H9 (cell line): ENCODE results near the gene SPTBN1. TPM values are rescaled to one million over a fixed set of nuclear protein-coding genes. Genes with fewer than 3 reads are reported as not detected.

Source experiments
- DNase-seq: peaks from one replicate; pipeline ENCODE4 v3.0.0-alpha.2; 2017
- H2AFZ ChIP-seq: one replicate; pipeline ENCODE4 v1.6.1; 2013; ENCODE audit warnings: mild to moderate bottlenecking, low read length, control low read depth, moderate library complexity
- H2AK5ac ChIP-seq: 2 replicates; pipeline ENCODE4 v1.6.1; 2013; ENCODE audit warnings: low read length, control low read depth, mixed read lengths; ENCODE audit not compliant: insufficient read length
- H2BK120ac ChIP-seq: one replicate; pipeline ENCODE4 v1.6.1; 2013; ENCODE audit warnings: low read depth, mild to moderate bottlenecking, low read length, control low read depth, inconsistent platforms; ENCODE audit not compliant: poor library complexity, severe bottlenecking
- H2BK12ac ChIP-seq: 2 replicates; pipeline ENCODE4 v1.6.1; 2013; ENCODE audit warnings: low read length, control low read depth, mixed read lengths, low read depth; ENCODE audit not compliant: insufficient read length
- H2BK15ac ChIP-seq: 2 replicates; pipeline ENCODE4 v1.6.1; 2013; ENCODE audit warnings: low read depth, low read length, control low read depth
- H2BK20ac ChIP-seq: one replicate; pipeline ENCODE4 v1.6.1; 2013; ENCODE audit warnings: low read depth, mild to moderate bottlenecking, low read length, control low read depth, inconsistent platforms; ENCODE audit not compliant: poor library complexity, severe bottlenecking
- H2BK5ac ChIP-seq: 2 replicates; pipeline ENCODE4 v1.6.1; 2013; ENCODE audit warnings: low read length, control low read depth, mixed read lengths; ENCODE audit not compliant: insufficient read length
- H3K14ac ChIP-seq: 2 replicates; pipeline ENCODE4 v1.6.1; 2013; ENCODE audit warnings: low read length, control low read depth; ENCODE audit not compliant: insufficient read depth
- H3K18ac ChIP-seq: 2 replicates; pipeline ENCODE4 v1.6.1; 2013; ENCODE audit warnings: low read depth, mild to moderate bottlenecking, mixed read lengths, low read length, control low read depth; ENCODE audit not compliant: insufficient read length
- H3K23ac ChIP-seq: 2 replicates; pipeline ENCODE4 v1.6.1; 2013; ENCODE audit warnings: low read length, control low read depth, mixed read lengths, low read depth; ENCODE audit not compliant: insufficient read length
- H3K23me2 ChIP-seq: 2 replicates; pipeline ENCODE4 v1.6.1; 2013; ENCODE audit warnings: low read depth, mild to moderate bottlenecking, mixed read lengths, low read length, control low read depth; ENCODE audit not compliant: insufficient read length, poor library complexity, severe bottlenecking
- H3K27ac ChIP-seq: 2 replicates; pipeline ENCODE4 v1.5.1; 2013; ENCODE audit warnings: low read length, control low read depth, mixed read lengths, low read depth; ENCODE audit not compliant: insufficient read length
- H3K27me3 ChIP-seq: 2 replicates; pipeline ENCODE4 v1.6.1; 2013; ENCODE audit warnings: low read length, control low read depth, inconsistent platforms; ENCODE audit not compliant: insufficient read depth
- H3K4ac ChIP-seq: 2 replicates; pipeline ENCODE4 v1.6.1; 2013; ENCODE audit warnings: low read depth, mild to moderate bottlenecking, control low read depth, inconsistent platforms, low read length, moderate library complexity
- H3K4me1 ChIP-seq: 2 replicates; pipeline ENCODE4 v1.6.1; 2013; ENCODE audit warnings: low read length, control low read depth, inconsistent platforms; ENCODE audit not compliant: insufficient read depth
- H3K4me2 ChIP-seq: 2 replicates; pipeline ENCODE4 v1.6.1; 2013; ENCODE audit warnings: low read length, control low read depth, mixed read lengths; ENCODE audit not compliant: insufficient read length, insufficient read depth
- H3K56ac ChIP-seq: 2 replicates; pipeline ENCODE4 v1.6.1; 2013; ENCODE audit warnings: low read depth, mild to moderate bottlenecking, mixed read lengths, low read length, control low read depth; ENCODE audit not compliant: insufficient read length
- H3K79me1 ChIP-seq: 2 replicates; pipeline ENCODE4 v1.6.1; 2013; ENCODE audit warnings: low read depth, mild to moderate bottlenecking, moderate library complexity, low read length, control low read depth, inconsistent platforms; ENCODE audit not compliant: insufficient read depth, poor library complexity, severe bottlenecking
- H3K79me2 ChIP-seq: 2 replicates; pipeline ENCODE4 v1.6.1; 2013; ENCODE audit warnings: low read length, control low read depth, inconsistent platforms; ENCODE audit not compliant: insufficient read depth
- H3K9ac ChIP-seq: 2 replicates; pipeline ENCODE4 v1.6.1; 2013; ENCODE audit warnings: low read length, control low read depth, mixed read lengths; ENCODE audit not compliant: insufficient read length; ENCODE audit errors: extremely low read depth
- H3K9me3 ChIP-seq: one replicate; pipeline ENCODE4 v1.6.1; 2013; ENCODE audit warnings: low read depth, low read length, inconsistent platforms; ENCODE audit not compliant: control insufficient read depth
- H3T11ph ChIP-seq: one replicate; pipeline ENCODE4 v1.6.1; 2013; ENCODE audit warnings: mild to moderate bottlenecking, low read length, control low read depth, inconsistent platforms
- H4K20me1 ChIP-seq: one replicate; pipeline ENCODE4 v1.6.1; 2013; ENCODE audit not compliant: control insufficient read depth, insufficient read length, insufficient read depth
- H4K5ac ChIP-seq: 2 replicates; pipeline ENCODE4 v1.6.1; 2013; ENCODE audit warnings: low read depth, mild to moderate bottlenecking, mixed read lengths, low read length, control low read depth; ENCODE audit not compliant: insufficient read length
- H4K8ac ChIP-seq: replicated peaks from 2 replicates; pipeline ENCODE4 v1.6.1; 2013; ENCODE audit warnings: low read length, control low read depth, mixed read lengths, low read depth; ENCODE audit not compliant: insufficient read length
- H4K91ac ChIP-seq: 2 replicates; pipeline ENCODE4 v1.6.1; 2013; ENCODE audit warnings: low read depth, mild to moderate bottlenecking, moderate library complexity, mixed read lengths, low read length, control low read depth; ENCODE audit not compliant: insufficient read length
- H3K27ac Mint-ChIP-seq, 3 experiments: 2 replicates in 2 of 3; 3 replicates in 1 of 3; pipeline ENCODE4 v1.8.0; 2020 to 2021; ENCODE audit warnings: mixed read lengths in 3 of 3, mild to moderate bottlenecking in 1 of 3, moderate library complexity in 1 of 3
- H3K27me3 Mint-ChIP-seq: 2 replicates; pipeline ENCODE4 v1.8.0; 2021; ENCODE audit warnings: low read depth, mild to moderate bottlenecking, moderate library complexity, mixed read lengths
- H3K36me3 Mint-ChIP-seq, 3 experiments: 2 replicates in 2 of 3; 3 replicates in 1 of 3; pipeline ENCODE4 v1.8.0; 2020 to 2021; ENCODE audit warnings: low read depth in 3 of 3, mixed read lengths in 3 of 3; ENCODE audit not compliant: insufficient read depth in 1 of 3
- H3K4me1 Mint-ChIP-seq, 2 experiments: 2 replicates each; pipeline ENCODE4 v1.8.0; 2020; ENCODE audit warnings: mixed read lengths in 2 of 2
- H3K4me3 Mint-ChIP-seq, 2 experiments: 2 replicates in 1 of 2; 3 replicates in 1 of 2; pipeline ENCODE4 v1.8.0; 2020 to 2021; ENCODE audit warnings: mild to moderate bottlenecking in 2 of 2, mixed read lengths in 2 of 2, moderate library complexity in 1 of 2
- H3K9me3 Mint-ChIP-seq, 2 experiments: 2 replicates in 1 of 2; 3 replicates in 1 of 2; pipeline ENCODE4 v1.8.0; 2020; ENCODE audit warnings: mild to moderate bottlenecking in 2 of 2, mixed read lengths in 2 of 2, moderate library complexity in 1 of 2
- WGBS: extraction: QIAGEN DNeasy Blood & Tissue Kit; methylation state at CpG from one replicate; pipeline ENCODE4 v1.1.7; 2013; ENCODE audit warnings: missing lambda C conversion rate, low lambda C conversion rate, mixed read lengths; ENCODE audit not compliant: insufficient read length; ENCODE audit errors: extremely low coverage; 5-methylcytosine and 5-hydroxymethylcytosine counted together
- total RNA-seq: library from RNA; stranded (reverse); gene quantifications from 2 replicates; pipeline ENCODE4 v1.2.1, GENCODE V29; 2021
- TF ChIP-seq, protein P1 (sequence below): fragments of 200-600 bp; sonication (generic); conservative IDR thresholded peaks from 3 replicates; pipeline ENCODE4 v1.8.0; 2021; ENCODE audit warnings: antibody characterized with exemption, mild to moderate bottlenecking

Gene SPTBN1
- total RNA-seq, 1 experiment from 2014 or later: 164 TPM

DNA sequence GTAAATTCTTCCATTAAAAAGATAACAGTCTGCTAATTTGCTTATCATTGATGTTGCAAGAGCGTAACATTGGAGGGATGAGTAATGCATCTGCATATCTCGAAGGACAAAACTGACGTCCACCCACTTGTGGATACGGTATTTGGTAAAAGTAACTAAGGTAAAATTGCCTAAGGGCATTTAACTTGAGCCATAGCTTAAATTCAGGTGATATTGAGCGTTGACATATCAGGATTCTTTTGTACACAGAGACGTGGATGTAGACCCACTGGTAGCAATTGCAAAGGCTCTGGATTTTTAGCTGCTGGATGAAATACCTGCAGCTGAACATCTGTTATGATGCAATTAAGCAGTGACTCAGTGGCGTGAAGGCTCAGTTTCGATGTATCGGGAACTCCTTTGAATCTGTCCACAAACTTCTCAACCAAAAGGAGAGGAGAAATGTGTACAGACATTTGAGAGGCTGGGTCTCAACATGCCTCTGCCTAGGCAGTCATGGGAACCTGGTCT is 119.3 kb downstream of the SPTBN1 start:
- no peak overlapping the region for H2BK5ac ChIP-seq
- H3K18ac ChIP-seq: no peak overlapping the region
- no peak overlapping the region for H3K56ac ChIP-seq
- no peak overlapping the region for H3K14ac ChIP-seq
- no peaks in the 10 kb centered on the region for H3K9me3 ChIP-seq
- no peak overlapping the region for H3K27ac ChIP-seq
- Mint-ChIP-seq H3K36me3 (peaks cover 4 to 24% (median 12%) of the 10 kb centered on the region in 3 experiments; a peak in 6 of 7 replicates), H3K27ac (peak overlapping the region in 1 of 3 experiments; percentile 26; a peak in 2 of 7 replicates), H3K9me3 (peaks cover 2 to 7% of the 10 kb centered on the region in 2 experiments; a peak in 4 of 5 replicates), H3K4me1 (peaks cover 87 to 88% of the 10 kb centered on the region in 2 experiments), H3K27me3 (no peaks in the 10 kb centered on the region), H3K4me3 (no peak overlapping the region)
- H2BK12ac ChIP-seq: no peak overlapping the region
- no peak overlapping the region for H2AK5ac ChIP-seq
- no peak overlapping the region for H3K4ac ChIP-seq
- DNase-seq: no peak
- H2AFZ ChIP-seq: no peak overlapping the region
- H3K23ac ChIP-seq: no peak overlapping the region
- H4K20me1 ChIP-seq: no peaks in the 10 kb centered on the region
- WGBS: no CpG with 5 or more reads among the region's 9 CpGs
- TF ChIP-seq, protein P1, sequence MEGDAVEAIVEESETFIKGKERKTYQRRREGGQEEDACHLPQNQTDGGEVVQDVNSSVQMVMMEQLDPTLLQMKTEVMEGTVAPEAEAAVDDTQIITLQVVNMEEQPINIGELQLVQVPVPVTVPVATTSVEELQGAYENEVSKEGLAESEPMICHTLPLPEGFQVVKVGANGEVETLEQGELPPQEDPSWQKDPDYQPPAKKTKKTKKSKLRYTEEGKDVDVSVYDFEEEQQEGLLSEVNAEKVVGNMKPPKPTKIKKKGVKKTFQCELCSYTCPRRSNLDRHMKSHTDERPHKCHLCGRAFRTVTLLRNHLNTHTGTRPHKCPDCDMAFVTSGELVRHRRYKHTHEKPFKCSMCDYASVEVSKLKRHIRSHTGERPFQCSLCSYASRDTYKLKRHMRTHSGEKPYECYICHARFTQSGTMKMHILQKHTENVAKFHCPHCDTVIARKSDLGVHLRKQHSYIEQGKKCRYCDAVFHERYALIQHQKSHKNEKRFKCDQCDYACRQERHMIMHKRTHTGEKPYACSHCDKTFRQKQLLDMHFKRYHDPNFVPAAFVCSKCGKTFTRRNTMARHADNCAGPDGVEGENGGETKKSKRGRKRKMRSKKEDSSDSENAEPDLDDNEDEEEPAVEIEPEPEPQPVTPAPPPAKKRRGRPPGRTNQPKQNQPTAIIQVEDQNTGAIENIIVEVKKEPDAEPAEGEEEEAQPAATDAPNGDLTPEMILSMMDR: no peak
- H3K9ac ChIP-seq: no peak overlapping the region
- no peak overlapping the region for H2BK15ac ChIP-seq
- H3T11ph ChIP-seq: no peak overlapping the region
- H4K5ac ChIP-seq: no peak overlapping the region
- no peak overlapping the region for H2BK20ac ChIP-seq
- no peak overlapping the region for H4K91ac ChIP-seq
- no peaks in the 10 kb centered on the region for H3K27me3 ChIP-seq
- peaks cover 12% of the 10 kb centered on the region for H3K79me1 ChIP-seq
- no peaks in the 10 kb centered on the region for H3K23me2 ChIP-seq
- no peak overlapping the region for H3K4me2 ChIP-seq
- H3K79me2 ChIP-seq: peaks cover 54% of the 10 kb centered on the region; the same call in 1 of the 2 replicates
- peaks cover 19% of the 10 kb centered on the region; the same call in 1 of the 2 replicates for H3K4me1 ChIP-seq
- H4K8ac ChIP-seq: no peak overlapping the region
- no peak overlapping the region for H2BK120ac ChIP-seq
